K562 (cell line): ENCODE measurements around the gene LHPP. TPM values are rescaled to one million over a fixed set of nuclear protein-coding genes. Genes with fewer than 3 reads are reported as not detected.

ENCODE experiments used
- CBFA2T3 ChIP-seq: fragments of 450-650 bp; IDR thresholded peaks from 2 replicates; pipeline ENCODE4 v1.6.1; 2017
- CBX3 ChIP-seq, 2 experiments: IDR thresholded peaks; 1 replicate in 1 of 2; 2 replicates in 1 of 2; pipeline ENCODE4 v1.6.1; 2012; ENCODE audit warnings: inconsistent platforms in 2 of 2, low read length in 2 of 2, borderline replicate concordance in 1 of 2, control low read depth in 1 of 2
- CBX8 ChIP-seq: fragments of 200-600 bp; sonication (generic); IDR thresholded peaks from 2 replicates; pipeline ENCODE4 v1.6.1; 2012; ENCODE audit warnings: borderline replicate concordance, mixed run types, low read depth, mild to moderate bottlenecking, moderate library complexity, mixed read lengths, low read length, control low read depth, inconsistent platforms; ENCODE audit not compliant: poor library complexity, severe bottlenecking; ENCODE audit errors: extremely low read depth
- CREM ChIP-seq: IDR thresholded peaks from 2 replicates; pipeline ENCODE4 v1.6.1; 2014; ENCODE audit warnings: antibody characterized with exemption, low read depth
- DDX20 ChIP-seq: fragments of 450-650 bp; IDR thresholded peaks from 2 replicates; pipeline ENCODE4 v1.6.1; 2016; ENCODE audit warnings: missing genetic modification characterization, low read depth, mild to moderate bottlenecking, missing compliant biosample characterization, moderate library complexity
- DMBX1 ChIP-seq: fragments of 250-450 bp; sonication (Bioruptor Pico); IDR thresholded peaks from 2 replicates; pipeline ENCODE4 v1.8.0; 2022; ENCODE audit warnings: inconsistent platforms, mild to moderate bottlenecking, moderate library complexity, borderline replicate concordance
- HNRNPUL1 ChIP-seq: fragments of 200-400 bp; formaldehyde crosslinking; IDR thresholded peaks from 2 replicates; pipeline ENCODE4 v1.6.1; 2017; ENCODE audit warnings: low read length
- KAT7 ChIP-seq: sonication (generic); formaldehyde crosslinking; IDR thresholded peaks from 2 replicates; pipeline ENCODE4 v1.8.0; 2022; ENCODE audit warnings: missing genetic modification reagents, mild to moderate bottlenecking, borderline replicate concordance
- NR3C1 ChIP-seq: sonication (generic); formaldehyde crosslinking; IDR thresholded peaks from 2 replicates; pipeline ENCODE4 v1.8.1; 2022; ENCODE audit warnings: missing genetic modification reagents
- POLR2G ChIP-seq: fragments of 200-400 bp; formaldehyde crosslinking; IDR thresholded peaks from 2 replicates; pipeline ENCODE4 v1.6.1; 2017; ENCODE audit warnings: low read depth, mild to moderate bottlenecking, antibody characterized with exemption, low read length, moderate library complexity
- RBBP5 ChIP-seq: fragments of 200-600 bp; sonication (generic); IDR thresholded peaks from 2 replicates; pipeline ENCODE4 v1.6.1; 2012; ENCODE audit warnings: borderline replicate concordance, mild to moderate bottlenecking, low read length, control low read depth, inconsistent platforms; ENCODE audit not compliant: insufficient read depth, poor library complexity, severe bottlenecking
- RCOR1 ChIP-seq, 2 experiments: IDR thresholded peaks; 2 replicates each; pipeline ENCODE4 v1.6.1; 2012; ENCODE audit warnings: low read depth in 2 of 2, low read length in 2 of 2, borderline replicate concordance in 1 of 2, improper control_type of control experiment in 1 of 2
- SIX5 ChIP-seq, 2 experiments: IDR thresholded peaks; 2 replicates each; pipeline ENCODE4 v1.6.1; 2011; ENCODE audit warnings: low read length in 2 of 2, borderline replicate concordance in 1 of 2, low read depth in 1 of 2, mild to moderate bottlenecking in 1 of 2, moderate library complexity in 1 of 2; ENCODE audit not compliant: insufficient read depth in 1 of 2
- SOX6 ChIP-seq: fragments of 450-650 bp; IDR thresholded peaks from 2 replicates; pipeline ENCODE4 v1.6.1; 2014; ENCODE audit warnings: mild to moderate bottlenecking
- ZNF12 ChIP-seq: sonication (generic); formaldehyde crosslinking; IDR thresholded peaks from 2 replicates; pipeline ENCODE4 v1.4.0; 2020; ENCODE audit warnings: mild to moderate bottlenecking, missing genetic modification reagents
- ZNF174 ChIP-seq: fragments of 250-450 bp; sonication (Bioruptor Pico); IDR thresholded peaks from 2 replicates; pipeline ENCODE4 v1.4.0; 2020; ENCODE audit warnings: mild to moderate bottlenecking
- ZNF507 ChIP-seq: conservative IDR thresholded peaks from 2 replicates; pipeline ENCODE4 v1.6.1; 2017; ENCODE audit warnings: missing genetic modification characterization, missing compliant biosample characterization
- ZNF695 ChIP-seq: fragments of 450-650 bp; formaldehyde crosslinking; IDR thresholded peaks from 2 replicates; pipeline ENCODE4 v1.4.0; 2020; ENCODE audit warnings: mild to moderate bottlenecking, moderate library complexity
- ZNF699 ChIP-seq: fragments of 250-450 bp; sonication (Bioruptor Pico); IDR thresholded peaks from 2 replicates; pipeline ENCODE4 v1.8.0; 2021; ENCODE audit warnings: mild to moderate bottlenecking, moderate library complexity; ENCODE audit not compliant: insufficient replicate concordance
- ZNF707 ChIP-seq: fragments of 250-450 bp; sonication (Bioruptor Pico); conservative IDR thresholded peaks from 2 replicates; pipeline ENCODE4 v1.8.0; 2022; ENCODE audit warnings: inconsistent platforms, mild to moderate bottlenecking, moderate library complexity
- polyA plus RNA-seq, 8 experiments: library from polyadenylated mRNA; depleted of rRNA in 4 of 8; stranded (reverse) in 5 of 8; unstranded in 3 of 8; fragments of >200 nt; fragmentation: Nextera tagmentation in 2 of 8; fragmentation: Illumina TruSeq in 1 of 8; extraction: Ambion mirVana in 2 of 8; extraction: Trizol in 1 of 8; gene quantifications; 2 replicates each; pipeline versions ENCODE4 v1.2.1 to v1.2.3, GENCODE V29; 2011 to 2014; ENCODE audit warnings: inconsistent platforms in 1 of 8, missing spikeins in 1 of 8
- total RNA-seq, 7 experiments: library from RNA; depleted of rRNA in 6 of 7; stranded (reverse); fragments of >200 nt in 6 of 7; fragmentation: Illumina TruSeq in 2 of 7; extraction: Trizol in 2 of 7; gene quantifications; 2 replicates each; pipeline versions ENCODE4 v1.2.1 to v1.2.3, GENCODE V29; 2011 to 2021; ENCODE audit warnings: low replicate concordance in 1 of 7
- TF ChIP-seq, protein P1 (sequence below): sonication (generic); formaldehyde crosslinking; IDR thresholded peaks from 2 replicates; pipeline ENCODE4 v1.8.1; 2023; ENCODE audit warnings: missing genetic modification reagents, mild to moderate bottlenecking, borderline replicate concordance
- TF ChIP-seq, protein P2 (sequence below): fragments of 250-450 bp; sonication (Bioruptor Pico); IDR thresholded peaks from 2 replicates; pipeline ENCODE4 v1.4.0; 2020

The LHPP gene
- total and polyA plus RNA-seq, 9 of the 15 experiments (the other 6 are each of a cell fraction or from before 2014, with no cell fraction given) = 0.34 to 7.4 (median 3.0) TPM

DNA sequence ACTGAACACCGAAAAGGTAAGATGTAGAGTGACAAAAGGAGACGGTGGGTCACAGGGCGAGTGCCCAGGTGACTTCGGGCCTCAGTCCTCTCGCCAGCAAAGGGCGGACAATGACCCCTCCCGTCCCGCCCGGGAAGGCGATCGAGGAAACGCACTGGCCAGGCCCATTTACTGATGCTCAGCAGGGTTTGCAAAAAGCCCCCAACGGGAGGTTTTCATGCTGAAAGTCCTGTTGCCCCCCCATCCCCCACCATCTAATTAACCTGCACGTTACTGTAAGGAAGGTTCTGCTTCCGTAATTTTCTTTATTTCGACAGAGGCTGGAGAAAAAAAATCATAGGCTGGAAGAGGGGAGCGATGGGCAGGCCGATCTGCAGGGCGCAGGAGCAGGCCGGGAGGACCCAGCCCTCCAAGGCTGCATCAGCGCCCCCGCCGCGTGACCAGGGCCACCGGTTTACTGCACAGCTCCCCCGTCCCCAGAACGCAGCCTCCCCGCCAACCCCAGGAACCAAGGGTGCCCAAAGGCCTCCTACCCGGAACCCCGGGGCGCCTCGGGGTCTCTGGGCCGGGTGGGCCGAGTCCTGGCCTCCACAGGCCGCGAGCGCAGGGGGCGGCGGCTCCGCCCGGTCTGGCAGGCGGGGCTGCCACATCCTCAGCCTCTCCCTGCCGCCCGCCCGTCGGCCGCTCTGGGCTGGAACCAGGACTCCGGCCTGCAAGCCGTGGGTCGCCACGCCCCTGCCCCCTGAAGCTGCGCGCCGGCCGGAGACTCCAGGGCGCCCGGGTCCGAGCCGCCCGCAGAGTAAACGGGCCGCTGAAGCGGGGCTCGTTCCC is 43.5 kb upstream of the LHPP start (continued):
- TF ChIP-seq, protein P1, sequence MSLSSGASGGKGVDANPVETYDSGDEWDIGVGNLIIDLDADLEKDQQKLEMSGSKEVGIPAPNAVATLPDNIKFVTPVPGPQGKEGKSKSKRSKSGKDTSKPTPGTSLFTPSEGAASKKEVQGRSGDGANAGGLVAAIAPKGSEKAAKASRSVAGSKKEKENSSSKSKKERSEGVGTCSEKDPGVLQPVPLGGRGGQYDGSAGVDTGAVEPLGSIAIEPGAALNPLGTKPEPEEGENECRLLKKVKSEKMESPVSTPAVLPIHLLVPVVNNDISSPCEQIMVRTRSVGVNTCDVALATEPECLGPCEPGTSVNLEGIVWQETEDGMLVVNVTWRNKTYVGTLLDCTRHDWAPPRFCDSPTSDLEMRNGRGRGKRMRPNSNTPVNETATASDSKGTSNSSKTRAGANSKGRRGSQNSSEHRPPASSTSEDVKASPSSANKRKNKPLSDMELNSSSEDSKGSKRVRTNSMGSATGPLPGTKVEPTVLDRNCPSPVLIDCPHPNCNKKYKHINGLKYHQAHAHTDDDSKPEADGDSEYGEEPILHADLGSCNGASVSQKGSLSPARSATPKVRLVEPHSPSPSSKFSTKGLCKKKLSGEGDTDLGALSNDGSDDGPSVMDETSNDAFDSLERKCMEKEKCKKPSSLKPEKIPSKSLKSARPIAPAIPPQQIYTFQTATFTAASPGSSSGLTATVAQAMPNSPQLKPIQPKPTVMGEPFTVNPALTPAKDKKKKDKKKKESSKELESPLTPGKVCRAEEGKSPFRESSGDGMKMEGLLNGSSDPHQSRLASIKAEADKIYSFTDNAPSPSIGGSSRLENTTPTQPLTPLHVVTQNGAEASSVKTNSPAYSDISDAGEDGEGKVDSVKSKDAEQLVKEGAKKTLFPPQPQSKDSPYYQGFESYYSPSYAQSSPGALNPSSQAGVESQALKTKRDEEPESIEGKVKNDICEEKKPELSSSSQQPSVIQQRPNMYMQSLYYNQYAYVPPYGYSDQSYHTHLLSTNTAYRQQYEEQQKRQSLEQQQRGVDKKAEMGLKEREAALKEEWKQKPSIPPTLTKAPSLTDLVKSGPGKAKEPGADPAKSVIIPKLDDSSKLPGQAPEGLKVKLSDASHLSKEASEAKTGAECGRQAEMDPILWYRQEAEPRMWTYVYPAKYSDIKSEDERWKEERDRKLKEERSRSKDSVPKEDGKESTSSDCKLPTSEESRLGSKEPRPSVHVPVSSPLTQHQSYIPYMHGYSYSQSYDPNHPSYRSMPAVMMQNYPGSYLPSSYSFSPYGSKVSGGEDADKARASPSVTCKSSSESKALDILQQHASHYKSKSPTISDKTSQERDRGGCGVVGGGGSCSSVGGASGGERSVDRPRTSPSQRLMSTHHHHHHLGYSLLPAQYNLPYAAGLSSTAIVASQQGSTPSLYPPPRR (CRISPR knock-in tag) = no peak
- TF ChIP-seq ZNF699 (CRISPR knock-in tag) = no peak
- no peak for TF ChIP-seq KAT7 (CRISPR knock-in tag)
- TF ChIP-seq ZNF12 (CRISPR knock-in tag) = no peak
- TF ChIP-seq SOX6 = no peak
- no peak for TF ChIP-seq CBX8
- TF ChIP-seq HNRNPUL1 = no peak
- no peak for TF ChIP-seq SIX5 (IDR thresholded peaks at IDR 0.05; ENCODE audit: borderline replicate concordance in 1 of 2, insufficient read depth in 1 of 2, low read depth in 1 of 2, low read length in 2 of 2)
- TF ChIP-seq, protein P2, sequence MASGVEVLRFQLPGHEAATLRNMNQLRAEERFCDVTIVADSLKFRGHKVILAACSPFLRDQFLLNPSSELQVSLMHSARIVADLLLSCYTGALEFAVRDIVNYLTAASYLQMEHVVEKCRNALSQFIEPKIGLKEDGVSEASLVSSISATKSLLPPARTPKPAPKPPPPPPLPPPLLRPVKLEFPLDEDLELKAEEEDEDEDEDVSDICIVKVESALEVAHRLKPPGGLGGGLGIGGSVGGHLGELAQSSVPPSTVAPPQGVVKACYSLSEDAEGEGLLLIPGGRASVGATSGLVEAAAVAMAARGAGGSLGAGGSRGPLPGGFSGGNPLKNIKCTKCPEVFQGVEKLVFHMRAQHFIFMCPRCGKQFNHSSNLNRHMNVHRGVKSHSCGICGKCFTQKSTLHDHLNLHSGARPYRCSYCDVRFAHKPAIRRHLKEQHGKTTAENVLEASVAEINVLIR = no peak
- TF ChIP-seq ZNF707 (CRISPR knock-in tag) = no peak
- TF ChIP-seq CBX3 (IDR thresholded peaks at IDR 0.05; ENCODE audit: borderline replicate concordance in 1 of 2, low read length in 2 of 2) = no peak
- TF ChIP-seq NR3C1 = no peak
- TF ChIP-seq DDX20 = no peak
- no peak for TF ChIP-seq CBFA2T3
- TF ChIP-seq ZNF174 = no peak
- TF ChIP-seq RBBP5 = no peak
- no peak for TF ChIP-seq ZNF695 (CRISPR knock-in tag)
- no peak for TF ChIP-seq DMBX1
- no peak for TF ChIP-seq ZNF507 (tag)
- no peak for TF ChIP-seq POLR2G
- TF ChIP-seq CREM = 0 out of 2 replicates have a peak, but pooled peaks have one; percentile 18
- no peak for TF ChIP-seq RCOR1 (IDR thresholded peaks at IDR 0.05; ENCODE audit: borderline replicate concordance in 1 of 2, low read depth in 2 of 2, low read length in 2 of 2)
